ENCODE data around the gene DNAJC5.

Gene DNAJC5

DNA sequence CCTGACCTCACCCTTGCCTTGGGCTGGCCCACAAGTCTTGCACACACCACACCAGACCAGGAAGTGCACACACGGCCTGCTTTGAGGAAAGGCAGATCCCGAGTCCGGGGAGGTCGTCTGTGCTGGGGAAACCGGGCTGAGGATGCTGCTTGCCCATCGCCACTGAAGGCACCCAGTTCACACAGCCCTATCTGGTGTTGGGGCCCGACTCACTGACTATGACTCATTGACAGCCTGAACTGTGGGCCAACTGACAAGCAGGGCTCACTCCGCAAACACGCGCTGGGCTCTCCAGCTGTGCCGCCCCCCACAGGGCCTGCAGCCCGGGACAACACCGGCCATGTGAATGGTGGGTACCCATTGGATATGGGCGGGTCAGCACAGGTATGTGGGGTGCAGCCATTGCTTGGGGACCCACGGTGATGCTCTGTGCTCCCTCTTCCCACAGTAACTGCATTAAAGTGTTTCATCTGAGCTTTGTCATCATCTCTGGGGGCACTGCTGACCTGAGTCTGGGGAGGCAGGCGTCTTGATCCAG is 82.9 kb downstream of the DNAJC5 start:
- no peak overlapping the region for H3K4me3 ChIP-seq (ENCODE audit: low read length)
- TF ChIP-seq CTCF (conservative IDR thresholded peaks at IDR 0.05; ENCODE audit: low read length) = no peak
- peak; percentile 32 for DNase-seq (ENCODE audit: low read depth)

GRCh38 chr20:63978319-63979228 is 83.6 kb downstream of the DNAJC5 start:
- TF ChIP-seq CTCF (conservative IDR thresholded peaks at IDR 0.05; ENCODE audit: low read length) = no peak
- DNase-seq (ENCODE audit: low read depth) = peak; percentile 33
- peak overlapping the region; percentile 58 for H3K4me3 ChIP-seq (ENCODE audit: low read length)

DNA sequence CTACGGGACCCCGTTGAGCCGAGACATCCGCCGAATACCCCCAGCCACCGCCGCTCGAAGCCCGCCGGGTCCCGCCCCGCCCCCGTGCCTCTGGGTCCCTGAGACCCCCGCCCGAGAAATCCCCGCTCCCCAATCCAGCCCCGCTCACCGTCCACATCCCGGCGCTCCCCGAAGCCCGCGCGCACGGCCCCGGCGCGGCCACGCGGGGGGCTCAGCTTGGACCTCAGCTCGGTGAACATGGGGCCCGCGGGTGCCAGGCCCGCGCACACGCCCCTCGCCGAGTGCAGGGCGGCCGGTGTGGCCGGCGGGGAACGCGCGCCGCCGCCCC is 84.3 kb downstream of the DNAJC5 start:
- no peak for TF ChIP-seq CTCF (conservative IDR thresholded peaks at IDR 0.05; ENCODE audit: low read length)
- peak overlapping the region; percentile 58 for H3K4me3 ChIP-seq (ENCODE audit: low read length)
- DNase-seq (ENCODE audit: low read depth) = no peak

- H3K4me3 ChIP-seq (ENCODE audit: low read length) = peak within 1 kb of the TSS; percentile 81
- no peak for DNase-seq (ENCODE audit: low read depth)
- TF ChIP-seq CTCF (conservative IDR thresholded peaks at IDR 0.05; ENCODE audit: low read length) = no peak
These were observed 84.8 kb downstream of the DNAJC5 start, which contains the start of gene SAMD10 for GRCh38 chr20:63979557-63980316. TSS of gene SAMD10 (minus strand) at chr20:63979642. CDS start at chr20:63979467, 175 bp downstream.

GRCh38 chr20:63980317-63980805 is 85.4 kb downstream of the DNAJC5 start:
- no peak for DNase-seq (ENCODE audit: low read depth)
- peak overlapping the region; percentile 81 for H3K4me3 ChIP-seq (ENCODE audit: low read length)
- no peak for TF ChIP-seq CTCF (conservative IDR thresholded peaks at IDR 0.05; ENCODE audit: low read length)

DNA sequence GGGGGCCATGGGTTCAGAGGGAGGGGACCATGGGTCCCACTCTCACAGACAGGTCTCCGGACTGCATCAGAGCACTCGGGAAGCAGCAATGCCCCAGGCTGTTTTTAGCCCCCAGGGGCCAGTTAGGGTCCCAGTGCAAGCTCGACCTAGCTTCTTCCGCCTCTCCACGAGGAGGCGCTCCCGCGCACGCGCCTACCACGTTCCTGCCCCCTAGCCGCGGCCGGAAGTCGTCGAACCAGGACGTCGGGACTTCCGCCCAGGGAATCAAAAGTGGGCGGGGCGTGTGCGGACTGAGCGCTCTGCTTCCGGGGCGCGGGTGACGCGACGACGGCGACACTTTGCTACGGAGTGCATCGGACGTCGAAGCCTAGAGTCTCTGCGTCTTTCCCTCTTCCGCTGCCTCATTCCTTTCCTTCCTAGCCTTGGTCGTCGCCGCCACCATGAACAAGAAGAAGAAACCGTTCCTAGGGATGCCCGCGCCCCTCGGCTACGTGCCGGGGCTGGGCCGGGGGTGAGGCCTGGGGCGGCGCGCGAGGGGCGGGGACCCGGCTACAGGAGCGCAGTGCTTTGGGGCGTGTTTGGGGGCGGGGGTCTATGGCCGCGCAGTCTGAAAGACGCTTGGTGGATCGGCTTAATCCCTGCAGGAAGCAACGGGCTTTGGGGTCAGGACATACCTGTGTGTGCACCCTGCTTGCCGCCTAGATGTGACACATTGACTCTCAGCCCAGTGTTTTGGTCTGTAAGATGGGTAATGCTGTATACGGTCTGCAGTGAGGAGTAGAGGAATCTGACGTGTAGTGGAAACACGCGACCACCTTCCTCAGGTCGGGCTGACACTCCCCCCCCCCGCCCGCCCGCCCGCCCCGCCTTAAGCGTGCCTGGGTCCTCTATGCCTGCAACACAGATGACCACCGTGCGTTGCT is 86.1 kb downstream of the DNAJC5 start, which contains the start of gene PRPF6:
PRPF6 (plus strand) TSS at position 327 of the 923 bp plus-strand sequence; CDS start at position 441, 114 bp downstream.
- TF ChIP-seq CTCF (conservative IDR thresholded peaks at IDR 0.05; ENCODE audit: low read length) = peak; percentile 88
- DNase-seq (ENCODE audit: low read depth) = peak; percentile 94
- peak within 1 kb of the TSS; percentile 81 for H3K4me3 ChIP-seq (ENCODE audit: low read length)
